Lung (tissue), 12 donors: Measurements from ENCODE around the gene RNF149. TPM values are rescaled to one million over a fixed set of nuclear protein-coding genes. Genes with fewer than 3 reads are reported as not detected.

ENCODE experiments used
- ATAC-seq: fragments of 200-7000 bp; cut with Tn5 transposase; one replicate; pipeline ENCODE4 v1.9.1; 2020; ENCODE audit warnings: moderate number of reproducible peaks; ENCODE audit not compliant: insufficient read depth, low FRiP score
- DNase-seq, 3 donors: peaks; one replicate each; pipeline ENCODE4 v3.0.0-alpha.2; 2013 to 2017
- H3K27ac ChIP-seq, 2 donors: one replicate each; pipeline ENCODE4 v1.5.1; 2013; ENCODE audit warnings: mild to moderate bottlenecking in 2 of 2, moderate library complexity in 2 of 2, control low read depth in 1 of 2, inconsistent platforms in 1 of 2, low read depth in 1 of 2, low read length in 1 of 2
- H3K27me3 ChIP-seq, 3 donors: one replicate each; pipeline ENCODE4 v1.5.1; 2013; ENCODE audit warnings: low read length in 2 of 3; ENCODE audit not compliant: control insufficient read depth in 3 of 3, insufficient read depth in 3 of 3
- H3K36me3 ChIP-seq, 4 donors: one replicate each; pipeline ENCODE4 v1.5.1; 2013; ENCODE audit warnings: low read length in 4 of 4, mild to moderate bottlenecking in 1 of 4, moderate library complexity in 1 of 4; ENCODE audit not compliant: control insufficient read depth in 4 of 4, insufficient read depth in 4 of 4
- H3K4me1 ChIP-seq, 5 donors: one replicate each; pipeline ENCODE4 v1.5.1; 2013; ENCODE audit warnings: low read length in 5 of 5, mild to moderate bottlenecking in 2 of 5, moderate library complexity in 1 of 5; ENCODE audit not compliant: control insufficient read depth in 5 of 5, insufficient read depth in 5 of 5
- H3K4me3 ChIP-seq: one replicate; pipeline ENCODE4 v1.5.1; 2013; ENCODE audit warnings: mild to moderate bottlenecking, control low read depth, moderate library complexity
- H3K9ac ChIP-seq, 2 donors: one replicate each; pipeline ENCODE4 v1.5.1; 2013; ENCODE audit warnings: low read length in 2 of 2, control low read depth in 1 of 2; ENCODE audit not compliant: insufficient read depth in 1 of 2
- H3K9me3 ChIP-seq, 4 donors: one replicate each; pipeline ENCODE4 v1.5.1; 2013; ENCODE audit warnings: low read length in 3 of 4, mild to moderate bottlenecking in 1 of 4, moderate library complexity in 1 of 4; ENCODE audit not compliant: control insufficient read depth in 4 of 4, insufficient read depth in 3 of 4
- WGBS, 2 donors: extraction: QIAGEN DNeasy Blood & Tissue Kit; methylation state at CpG; one replicate each; pipeline ENCODE4 v1.1.7; 2013; 5-methylcytosine and 5-hydroxymethylcytosine counted together
- polyA plus RNA-seq, 2 donors: library from polyadenylated mRNA; stranded (reverse); fragments of 200-250 nt; gene quantifications; one replicate each; pipeline ENCODE4 v1.2.1, GENCODE V29; 2013
- total RNA-seq, 2 donors: library from RNA; depleted of rRNA in 1 of 2; stranded (reverse); fragments of >200 nt in 1 of 2; gene quantifications; one replicate each; pipeline ENCODE4 v1.2.1, GENCODE V29; 2014 to 2021
- TF ChIP-seq, protein P1 (sequence below): IDR thresholded peaks from 2 replicates; pipeline ENCODE4 v1.5.1; 2012; ENCODE audit warnings: mild to moderate bottlenecking; ENCODE audit errors: control extremely low read depth, extremely low read depth
- donor health status: control.
- donor health status: control.
- donor health status: Bipolar disorder and iron deficiency.
- donor health status: healthy.
- donor health status: DM: yes; HTN: yes; CAD: no.

The RNF149 gene
- total and polyA plus RNA-seq, 4 donors = 46.7 to 106 (median 93.4) TPM

GRCh38 chr2:101291973-101292372, 16.5 kb downstream of the RNF149 start:
- DNase-seq (no peak), ATAC-seq (no peak)
- peaks cover 0 to 20% (median 13%) of the 10 kb centered on the region in 4 donors for H3K36me3 ChIP-seq
- H3K4me1 ChIP-seq = no peaks in the 10 kb centered on the region
- H3K4me3 ChIP-seq = no peak overlapping the region
- H3K9ac ChIP-seq = no peak overlapping the region
- H3K27ac ChIP-seq = no peak overlapping the region
- no peaks in the 10 kb centered on the region for H3K9me3 ChIP-seq
- H3K27me3 ChIP-seq = no peaks in the 10 kb centered on the region
- 96 to 98% methylated on average over 3 of the region's 3 CpGs for WGBS, 2 donors
- TF ChIP-seq, protein P1, sequence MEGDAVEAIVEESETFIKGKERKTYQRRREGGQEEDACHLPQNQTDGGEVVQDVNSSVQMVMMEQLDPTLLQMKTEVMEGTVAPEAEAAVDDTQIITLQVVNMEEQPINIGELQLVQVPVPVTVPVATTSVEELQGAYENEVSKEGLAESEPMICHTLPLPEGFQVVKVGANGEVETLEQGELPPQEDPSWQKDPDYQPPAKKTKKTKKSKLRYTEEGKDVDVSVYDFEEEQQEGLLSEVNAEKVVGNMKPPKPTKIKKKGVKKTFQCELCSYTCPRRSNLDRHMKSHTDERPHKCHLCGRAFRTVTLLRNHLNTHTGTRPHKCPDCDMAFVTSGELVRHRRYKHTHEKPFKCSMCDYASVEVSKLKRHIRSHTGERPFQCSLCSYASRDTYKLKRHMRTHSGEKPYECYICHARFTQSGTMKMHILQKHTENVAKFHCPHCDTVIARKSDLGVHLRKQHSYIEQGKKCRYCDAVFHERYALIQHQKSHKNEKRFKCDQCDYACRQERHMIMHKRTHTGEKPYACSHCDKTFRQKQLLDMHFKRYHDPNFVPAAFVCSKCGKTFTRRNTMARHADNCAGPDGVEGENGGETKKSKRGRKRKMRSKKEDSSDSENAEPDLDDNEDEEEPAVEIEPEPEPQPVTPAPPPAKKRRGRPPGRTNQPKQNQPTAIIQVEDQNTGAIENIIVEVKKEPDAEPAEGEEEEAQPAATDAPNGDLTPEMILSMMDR = no peak

DNA sequence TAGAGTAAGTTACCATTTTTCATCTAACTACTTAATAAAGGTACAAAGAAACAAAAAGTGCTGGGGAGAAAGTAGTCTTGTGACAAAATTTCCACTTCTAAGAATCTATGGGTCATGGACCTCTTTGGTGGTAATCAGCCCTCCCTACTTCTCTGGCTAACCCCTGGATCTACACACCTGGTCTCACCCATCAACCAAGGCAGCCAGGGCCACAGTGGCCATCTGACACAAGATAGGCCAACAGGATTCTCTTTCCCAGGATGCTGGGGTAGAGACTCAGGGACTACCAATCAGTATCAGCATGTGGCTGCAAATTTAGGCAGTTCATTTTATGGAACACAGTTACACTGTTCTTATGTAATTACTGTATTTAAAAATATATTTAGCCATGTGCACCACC, 17.8 kb downstream of the RNF149 start:
- Histone ChIP-seq H3K9ac (no peak overlapping the region), H3K27me3 (no peaks in the 10 kb centered on the region), H3K4me1 (no peaks in the 10 kb centered on the region), H3K27ac (no peak overlapping the region), H3K36me3 (peaks cover 0 to 25% (median 14%) of the 10 kb centered on the region in 4 donors), H3K9me3 (no peaks in the 10 kb centered on the region), H3K4me3 (no peak overlapping the region)
- no peak for DNase-seq
- TF ChIP-seq, protein P1 = no peak
- no peak for ATAC-seq

DNA sequence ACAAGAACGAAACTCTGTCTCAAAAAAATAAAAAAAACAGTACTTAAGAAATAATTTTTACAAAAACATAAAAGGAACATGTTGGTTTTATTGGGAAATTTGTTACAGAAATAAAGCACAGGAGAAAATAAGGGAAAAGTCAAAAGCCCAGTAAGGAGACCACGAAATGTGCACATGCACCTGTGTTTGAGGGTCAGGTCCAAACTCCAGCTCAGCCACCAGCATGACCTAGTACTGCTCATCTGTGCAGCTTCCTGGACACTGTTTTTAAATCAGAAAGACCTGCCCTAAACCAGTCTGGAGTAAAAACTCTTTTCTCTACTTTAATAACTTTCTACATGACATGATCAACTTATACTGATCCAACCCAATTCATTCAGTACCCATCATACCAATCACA, 21.2 kb downstream of the RNF149 start:
- ATAC-seq (no peak), DNase-seq (no peak)
- TF ChIP-seq, protein P1 = no peak
- no peak overlapping the region for H3K9ac ChIP-seq
- no peaks in the 10 kb centered on the region for H3K27me3 ChIP-seq
- no peak overlapping the region for H3K27ac ChIP-seq
- H3K4me3 ChIP-seq = no peak overlapping the region
- no peaks in the 10 kb centered on the region for H3K4me1 ChIP-seq
- WGBS, 2 donors = 92 to 97% methylated on average over 2 of the region's 2 CpGs
- peaks cover 17 to 34% (median 22%) of the 10 kb centered on the region in 4 donors for H3K36me3 ChIP-seq
- H3K9me3 ChIP-seq = no peaks in the 10 kb centered on the region

- DNase-seq (no peak), ATAC-seq (no peak)
- Histone ChIP-seq H3K9me3 (no peaks in the 10 kb centered on the region), H3K27me3 (no peaks in the 10 kb centered on the region), H3K4me1 (no peaks in the 10 kb centered on the region), H3K4me3 (no peak overlapping the region), H3K9ac (no peak overlapping the region), H3K36me3 (peaks cover 21 to 36% (median 25%) of the 10 kb centered on the region in 4 donors), H3K27ac (no peak overlapping the region)
- WGBS, 2 donors = 97% methylated on average over 6 of the region's 6 CpGs
- TF ChIP-seq, protein P1 = no peak
Measured at GRCh38 chr2:101286684-101287083, 21.8 kb downstream of the RNF149 start.
